Chondrocyte (in vitro differentiated cells): ENCODE measurements around the gene FOXL1. TPM values are rescaled to one million over a fixed set of nuclear protein-coding genes. Genes with fewer than 3 reads are reported as not detected.

Experiments used
- DNase-seq: peaks from one replicate; pipeline ENCODE4 v3.0.0; 2021; ENCODE audit warnings: mixed read lengths, low spot score
- H3K27ac Mint-ChIP-seq: one replicate; pipeline ENCODE4 v1.8.0; 2021; ENCODE audit warnings: mild to moderate bottlenecking, moderate library complexity, mixed read lengths; ENCODE audit not compliant: unreplicated experiment
- H3K27me3 Mint-ChIP-seq: 2 replicates; pipeline ENCODE4 v1.8.0; 2021; ENCODE audit warnings: low read depth, mixed read lengths
- H3K36me3 Mint-ChIP-seq: 2 replicates; pipeline ENCODE4 v1.8.0; 2021; ENCODE audit warnings: low read depth, mixed read lengths
- H3K4me1 Mint-ChIP-seq: 2 replicates; pipeline ENCODE4 v1.8.0; 2021; ENCODE audit warnings: low read depth, mild to moderate bottlenecking, mixed read lengths
- H3K4me3 Mint-ChIP-seq: one replicate; pipeline ENCODE4 v1.8.0; 2021; ENCODE audit warnings: mild to moderate bottlenecking, moderate library complexity, mixed read lengths; ENCODE audit not compliant: unreplicated experiment
- H3K9me3 Mint-ChIP-seq: 2 replicates; pipeline ENCODE4 v1.8.0; 2021; ENCODE audit warnings: low read depth, mixed read lengths
- CTCF ChIP-seq: fragments of 200-600 bp; sonication (generic); IDR thresholded peaks from 2 replicates; pipeline ENCODE4 v1.5.0; 2021; ENCODE audit warnings: antibody characterized with exemption, mild to moderate bottlenecking, moderate library complexity
- total RNA-seq: library from RNA; stranded (reverse); gene quantifications from 3 replicates; pipeline ENCODE4 v1.2.1, GENCODE V29; 2021

The FOXL1 gene
- total RNA-seq, 1 donor from 2014 or later = 8.1 TPM

- no peak for TF ChIP-seq CTCF
- Mint-ChIP-seq H3K27ac (peak overlapping the region; percentile 86), H3K4me3 (no peak overlapping the region), H3K27me3 (no peaks in the 10 kb centered on the region), H3K4me1 (peaks cover 75% of the 10 kb centered on the region), H3K9me3 (peaks cover 3% of the 10 kb centered on the region), H3K36me3 (peaks cover 6% of the 10 kb centered on the region)
- DNase-seq = no peak
These were observed 15.7 kb downstream of the FOXL1 start for GRCh38 chr16:86593913-86594620.

- H3K9me3 Mint-ChIP-seq = peaks cover 3% of the 10 kb centered on the region
- peak overlapping the region; percentile 86 for H3K27ac Mint-ChIP-seq
- peaks cover 6% of the 10 kb centered on the region for H3K36me3 Mint-ChIP-seq
- H3K4me1 Mint-ChIP-seq = peaks cover 74% of the 10 kb centered on the region
- TF ChIP-seq CTCF = no peak
- H3K4me3 Mint-ChIP-seq = no peak overlapping the region
- no peak for DNase-seq
- H3K27me3 Mint-ChIP-seq = no peaks in the 10 kb centered on the region
These were observed 16.4 kb downstream of the FOXL1 start for GRCh38 chr16:86594721-86595120.

GRCh38 chr16:86595983-86596605 is 17.7 kb downstream of the FOXL1 start:
- H3K27me3 Mint-ChIP-seq = no peaks in the 10 kb centered on the region
- DNase-seq = no peak
- peaks cover 76% of the 10 kb centered on the region for H3K4me1 Mint-ChIP-seq

GRCh38 chr16:86597126-86597879 is 19.0 kb downstream of the FOXL1 start:
- H3K36me3 Mint-ChIP-seq = no peaks in the 10 kb centered on the region
- no peaks in the 10 kb centered on the region for H3K9me3 Mint-ChIP-seq
- no peaks in the 10 kb centered on the region for H3K27me3 Mint-ChIP-seq
- no peak for DNase-seq
- H3K27ac Mint-ChIP-seq = peak overlapping the region; percentile 93
- no peak overlapping the region for H3K4me3 Mint-ChIP-seq
- no peak for TF ChIP-seq CTCF
- H3K4me1 Mint-ChIP-seq = peaks cover 86% of the 10 kb centered on the region

More at GRCh38 chr16:86595983-86596605, 17.7 kb downstream of the FOXL1 start:
- peaks cover 3% of the 10 kb centered on the region for H3K9me3 Mint-ChIP-seq
- peak overlapping the region; percentile 72 for H3K27ac Mint-ChIP-seq
- peaks cover 4% of the 10 kb centered on the region for H3K36me3 Mint-ChIP-seq
- no peak overlapping the region for H3K4me3 Mint-ChIP-seq
- no peak for TF ChIP-seq CTCF

- DNase-seq = no peak
- Mint-ChIP-seq H3K27me3 (no peaks in the 10 kb centered on the region), H3K4me1 (peaks cover 92% of the 10 kb centered on the region), H3K36me3 (no peaks in the 10 kb centered on the region), H3K9me3 (no peaks in the 10 kb centered on the region), H3K4me3 (peak overlapping the region; percentile 61), H3K27ac (peak overlapping the region; percentile 93)
- TF ChIP-seq CTCF = no peak
These were observed 19.7 kb downstream of the FOXL1 start for GRCh38 chr16:86597880-86598606.
